Tibial artery (tissue), 4 donors: ENCODE data around the gene SMOC2.

ENCODE experiments used
- DNase-seq, 2 donors: peaks; one replicate each; pipeline ENCODE4 v3.0.0-alpha.2; 2019
- H3K27ac ChIP-seq, 2 donors: fragments of 200-600 bp; sonication (generic) in 1 of 2; 1 replicate in 1 of 2; 2 replicates in 1 of 2; pipeline ENCODE4 v1.5.1; 2018 to 2019; ENCODE audit warnings: mild to moderate bottlenecking in 1 of 2
- H3K27me3 ChIP-seq, 2 donors: fragments of 200-600 bp; sonication (generic) in 1 of 2; one replicate each; pipeline versions ENCODE4 v1.5.1 to v1.6.0; 2016 to 2019
- H3K36me3 ChIP-seq, 3 donors: fragments of 200-600 bp; sonication (generic) in 2 of 3; one replicate each; pipeline ENCODE4 v1.5.1; 2016 to 2019; ENCODE audit warnings: mild to moderate bottlenecking in 2 of 3
- H3K4me1 ChIP-seq, 4 donors: fragments of 200-600 bp; sonication (generic) in 2 of 4; 1 replicate in 3 of 4; 2 replicates in 1 of 4; pipeline ENCODE4 v1.5.1; 2016 to 2019
- H3K4me3 ChIP-seq, 2 donors: fragments of 200-600 bp; sonication (generic) in 1 of 2; 1 replicate in 1 of 2; 2 replicates in 1 of 2; pipeline ENCODE4 v1.5.1; 2018 to 2019; ENCODE audit warnings: mild to moderate bottlenecking in 2 of 2
- H3K9me3 ChIP-seq, 3 donors: fragments of 200-600 bp; sonication (generic) in 1 of 3; one replicate each; pipeline ENCODE4 v1.5.1; 2016 to 2019
- CTCF ChIP-seq, 2 experiments: fragments of 200-600 bp in 1 of 2; fragments of 450-650 bp in 1 of 2; IDR thresholded peaks; one replicate each; pipeline ENCODE4 v1.5.1; 2017 to 2019; ENCODE audit warnings: antibody characterized with exemption in 2 of 2, mild to moderate bottlenecking in 1 of 2, moderate library complexity in 1 of 2
- intact Hi-C: fragments of 100-400 bp; cut with DNase I; formaldehyde crosslinking; loops from one replicate; pipeline ENCODE4 v1.15.0; 2023; ENCODE audit warnings: low total_unique reads

The SMOC2 gene

GRCh38 chr6:168648240-168649125 lies 207.5 kb downstream of the SMOC2 start:
- H3K9me3 ChIP-seq, result no peaks in the 10 kb centered on the region
- TF ChIP-seq CTCF (IDR thresholded peaks at IDR 0.05), result no peak
- no peak for DNase-seq
- intact Hi-C loops, result no loop called here
- no peak overlapping the region for H3K4me3 ChIP-seq
- no peaks in the 10 kb centered on the region for H3K27me3 ChIP-seq
- no peak overlapping the region for H3K27ac ChIP-seq
- peaks cover 0 to 7% (median 0%) of the 10 kb centered on the region in 3 donors for H3K36me3 ChIP-seq
- H3K4me1 ChIP-seq, result peaks cover 0 to 4% (median 0%) of the 10 kb centered on the region in 4 donors

- no peak for TF ChIP-seq CTCF (IDR thresholded peaks at IDR 0.05)
- intact Hi-C loops, result no loop called here
- no peak overlapping the region for H3K27ac ChIP-seq
- H3K4me1 ChIP-seq, result peaks cover 0 to 4% (median 0%) of the 10 kb centered on the region in 4 donors
- peaks cover 0 to 7% (median 0%) of the 10 kb centered on the region in 3 donors for H3K36me3 ChIP-seq
- no peaks in the 10 kb centered on the region for H3K27me3 ChIP-seq
- no peak for DNase-seq
- no peaks in the 10 kb centered on the region for H3K9me3 ChIP-seq
- H3K4me3 ChIP-seq, result no peak overlapping the region
These were observed 208.2 kb downstream of the SMOC2 start for GRCh38 chr6:168649209-168649608.

GRCh38 chr6:168650671-168651111 lies 209.7 kb downstream of the SMOC2 start:
- Histone ChIP-seq H3K27me3 (no peaks in the 10 kb centered on the region), H3K4me1 (peaks cover 0 to 4% (median 0%) of the 10 kb centered on the region in 4 donors), H3K36me3 (peaks cover 4 to 7% (median 6%) of the 10 kb centered on the region in 3 donors), H3K9me3 (no peaks in the 10 kb centered on the region), H3K4me3 (no peak overlapping the region), H3K27ac (no peak overlapping the region)
- intact Hi-C loops, result no loop called here
- no peak for DNase-seq
- no peak for TF ChIP-seq CTCF (IDR thresholded peaks at IDR 0.05)

GRCh38 chr6:168655462-168656152 lies 214.6 kb downstream of the SMOC2 start:
- intact Hi-C loops, result no loop called here
- Histone ChIP-seq H3K27ac (no peak overlapping the region), H3K36me3 (peaks cover 5 to 22% (median 6%) of the 10 kb centered on the region in 3 donors), H3K4me1 (no peaks in the 10 kb centered on the region), H3K4me3 (no peak overlapping the region), H3K9me3 (no peaks in the 10 kb centered on the region), H3K27me3 (no peaks in the 10 kb centered on the region)
- no peak for DNase-seq
- TF ChIP-seq CTCF (IDR thresholded peaks at IDR 0.05), result no peak

- no peaks in the 10 kb centered on the region for H3K9me3 ChIP-seq
- H3K36me3 ChIP-seq, result peaks cover 0 to 22% (median 5%) of the 10 kb centered on the region in 3 donors
- DNase-seq, result no peak
- H3K4me1 ChIP-seq, result no peaks in the 10 kb centered on the region
- intact Hi-C loops, result no loop called here
- H3K4me3 ChIP-seq, result no peak overlapping the region
- TF ChIP-seq CTCF (IDR thresholded peaks at IDR 0.05), result no peak
- H3K27me3 ChIP-seq, result no peaks in the 10 kb centered on the region
- H3K27ac ChIP-seq, result no peak overlapping the region
These were observed 217.1 kb downstream of the SMOC2 start for GRCh38 chr6:168658059-168658458.
